ENCODE measurements around the gene PPP2R3C.
"Not testable (repeated sequence)": the region's sequence is repeated elsewhere in the genome, so short reads cannot be mapped to it uniquely, and the experiment has no call there.

The PPP2R3C gene

GRCh38 chr14:35134329-35135123 is 12.7 kb upstream of the PPP2R3C start:
- Histone ChIP-seq H3K27ac (no peak overlapping the region), H3K4me3 (no peak overlapping the region)

- H3K4me3 ChIP-seq: no peak overlapping the region
- no peak overlapping the region for H3K27ac ChIP-seq
These were observed 11.9 kb upstream of the PPP2R3C start for GRCh38 chr14:35133542-35134328.

- H3K4me3 ChIP-seq: no peak overlapping the region
- peak overlapping the region in 3 of 21 experiments; percentile 98 to 100 (median 100) for H3K27ac ChIP-seq
These were observed 2.3 kb upstream of the PPP2R3C start for GRCh38 chr14:35124127-35124526.

- peak overlapping the region; percentile 42 to 74 (median 62) for H3K4me3 ChIP-seq
These were observed 1.6 kb upstream of the PPP2R3C start for GRCh38 chr14:35123388-35123703.

GRCh38 chr14:35122696-35123387 is 1.1 kb upstream of the PPP2R3C start:
- Histone ChIP-seq H3K27ac (peak overlapping the region; percentile 70 to 100 (median 99)), H3K4me3 (peak overlapping the region; percentile 42 to 74 (median 62))

More at GRCh38 chr14:35123388-35123703, 1.6 kb upstream of the PPP2R3C start:
- peak overlapping the region in 19 of 21 experiments; percentile 90 to 100 (median 99) for H3K27ac ChIP-seq

- Histone ChIP-seq H3K27ac (peak overlapping the region; percentile 70 to 100 (median 99)), H3K4me3 (peak overlapping the region; percentile 42 to 74 (median 62))
These were observed 534 bp downstream of the PPP2R3C start for GRCh38 chr14:35121026-35121886.

GRCh38 chr14:35117112-35117511 is 4.7 kb downstream of the PPP2R3C start:
- H3K27ac ChIP-seq: no peak overlapping the region

GRCh38 chr14:35116242-35116641 is 5.5 kb downstream of the PPP2R3C start:
- H3K27ac ChIP-seq: no peak overlapping the region

More at GRCh38 chr14:35117112-35117511, 4.7 kb downstream of the PPP2R3C start:
- H3K4me3 ChIP-seq: no peak overlapping the region

GRCh38 chr14:35114036-35114435 is 7.8 kb downstream of the PPP2R3C start:
- Histone ChIP-seq H3K4me3 (no peak overlapping the region), H3K27ac (no peak overlapping the region)

More at GRCh38 chr14:35116242-35116641, 5.5 kb downstream of the PPP2R3C start:
- no peak overlapping the region for H3K4me3 ChIP-seq

- no peak overlapping the region for H3K27ac ChIP-seq
- H3K4me3 ChIP-seq: no peak overlapping the region
These were observed 8.4 kb downstream of the PPP2R3C start for GRCh38 chr14:35113308-35113950.

GRCh38 chr14:35112641-35113040 is 9.1 kb downstream of the PPP2R3C start:
- Histone ChIP-seq H3K27ac (no peak overlapping the region), H3K4me3 (no peak overlapping the region)

GRCh38 chr14:35107866-35108265 is 13.9 kb downstream of the PPP2R3C start:
- Histone ChIP-seq H3K4me3 (no peak overlapping the region), H3K27ac (no peak overlapping the region)

- H3K27ac ChIP-seq, H3K4me3 ChIP-seq: not testable (repeated sequence)
These were observed 27.1 kb downstream of the PPP2R3C start for GRCh38 chr14:35094645-35095044.

- Histone ChIP-seq H3K27ac (no peak overlapping the region), H3K4me3 (no peak overlapping the region)
These were observed 33.3 kb downstream of the PPP2R3C start for GRCh38 chr14:35088514-35088913.

- no peak overlapping the region for H3K27ac ChIP-seq
- H3K4me3 ChIP-seq: no peak overlapping the region
These were observed 36.3 kb downstream of the PPP2R3C start for GRCh38 chr14:35085441-35085840.

GRCh38 chr14:35083530-35084150 is 38.1 kb downstream of the PPP2R3C start:
- no peak overlapping the region for H3K4me3 ChIP-seq
- H3K27ac ChIP-seq: no peak overlapping the region

- H3K27ac ChIP-seq: no peak overlapping the region
- H3K4me3 ChIP-seq: no peak overlapping the region
These were observed 42.0 kb downstream of the PPP2R3C start for GRCh38 chr14:35079742-35080141.

- H3K27ac ChIP-seq: no peak overlapping the region
- H3K4me3 ChIP-seq: no peak overlapping the region
These were observed 43.7 kb downstream of the PPP2R3C start for GRCh38 chr14:35078082-35078481.
